ENCODE results near the gene UPK1A.

UPK1A gene

GRCh38 chr19:35716801-35717664 lies 50.7 kb downstream of the UPK1A start:
- H3K36me3 ChIP-seq (ENCODE audit: insufficient read depth, low read length): peaks cover 21% of the 10 kb centered on the region; the same call in 1 of the 2 replicates
- no peaks in the 10 kb centered on the region for H3K9me3 ChIP-seq (ENCODE audit: low read length)
- peaks cover 22% of the 10 kb centered on the region for H3K4me1 ChIP-seq (ENCODE audit: insufficient read depth, low read length, severe bottlenecking)
- peak overlapping the region; percentile 66 for H3K4me3 ChIP-seq (ENCODE audit: low read depth, low read length, poor library complexity, severe bottlenecking)
- H3K27ac ChIP-seq (ENCODE audit: low read depth, low read length, poor library complexity, severe bottlenecking): no peak overlapping the region
- no peaks in the 10 kb centered on the region for H3F3A ChIP-seq (ENCODE audit: insufficient read depth, low read length)
- H3K9me2 ChIP-seq (ENCODE audit: low read depth, low read length): no peaks in the 10 kb centered on the region
- H3K4me2 ChIP-seq (ENCODE audit: low read length): peak overlapping the region; percentile 73
- no peak for TF ChIP-seq EZH2 (IDR thresholded peaks at IDR 0.05; ENCODE audit: borderline replicate concordance, low read length)
- TF ChIP-seq CTCF (IDR thresholded peaks at IDR 0.05; ENCODE audit: low read length): peak; percentile 85
- peaks cover 3% of the 10 kb centered on the region; the same call in 1 of the 2 replicates for H3K27me3 ChIP-seq (ENCODE audit: insufficient read depth, low read length)
- no peak overlapping the region for H2AFZ ChIP-seq (ENCODE audit: low read length)
- H4K20me1 ChIP-seq (ENCODE audit: insufficient read depth, low read length): no peaks in the 10 kb centered on the region
- H3K9ac ChIP-seq (ENCODE audit: low read length): peak overlapping the region; percentile 61
- peaks cover 8% of the 10 kb centered on the region for H3K79me2 ChIP-seq (ENCODE audit: insufficient read depth, low read length)

GRCh38 chr19:35717665-35718344 lies 51.5 kb downstream of the UPK1A start, which contains the start of gene KMT2B:
Gene KMT2B (plus strand): TSS chr19:35718003. CDS start chr19:35718019, 16 bp downstream.
- Histone ChIP-seq H3K9me3 (ENCODE audit: low read length) (no peaks in the 10 kb centered on the region), H3K9ac (ENCODE audit: low read length) (peak within 1 kb of the TSS; percentile 83), H3K27ac (ENCODE audit: low read depth, low read length, poor library complexity, severe bottlenecking) (no peak within 1 kb of the TSS), H3K27me3 (ENCODE audit: insufficient read depth, low read length) (peaks cover 3% of the 10 kb centered on the region; the same call in 1 of the 2 replicates), H3K79me2 (ENCODE audit: insufficient read depth, low read length) (peaks cover 8% of the 10 kb centered on the region), H3K4me2 (ENCODE audit: low read length) (peak within 1 kb of the TSS; percentile 84), H3K4me3 (ENCODE audit: low read depth, low read length, poor library complexity, severe bottlenecking) (peak within 1 kb of the TSS; percentile 77), H3K4me1 (ENCODE audit: insufficient read depth, low read length, severe bottlenecking) (peaks cover 22% of the 10 kb centered on the region), H3K9me2 (ENCODE audit: low read depth, low read length) (no peaks in the 10 kb centered on the region), H3F3A (ENCODE audit: insufficient read depth, low read length) (no peaks in the 10 kb centered on the region), H4K20me1 (ENCODE audit: insufficient read depth, low read length) (no peaks in the 10 kb centered on the region), H3K36me3 (ENCODE audit: insufficient read depth, low read length) (peaks cover 28% of the 10 kb centered on the region), H2AFZ (ENCODE audit: low read length) (no peak within 1 kb of the TSS)
- TF ChIP-seq EZH2 (IDR thresholded peaks at IDR 0.05; ENCODE audit: borderline replicate concordance, low read length) (no peak), CTCF (IDR thresholded peaks at IDR 0.05; ENCODE audit: low read length) (no peak)

- no peaks in the 10 kb centered on the region for H3K9me3 ChIP-seq (ENCODE audit: low read length)
- peaks cover 35% of the 10 kb centered on the region for H3K36me3 ChIP-seq (ENCODE audit: insufficient read depth, low read length)
- H3K79me2 ChIP-seq (ENCODE audit: insufficient read depth, low read length): peaks cover 8% of the 10 kb centered on the region
- no peaks in the 10 kb centered on the region for H3F3A ChIP-seq (ENCODE audit: insufficient read depth, low read length)
- peak overlapping the region; percentile 83 for H3K9ac ChIP-seq (ENCODE audit: low read length)
- H3K4me2 ChIP-seq (ENCODE audit: low read length): peak overlapping the region; percentile 84
- H3K27ac ChIP-seq (ENCODE audit: low read depth, low read length, poor library complexity, severe bottlenecking): no peak overlapping the region
- H2AFZ ChIP-seq (ENCODE audit: low read length): no peak overlapping the region
- peaks cover 3% of the 10 kb centered on the region; the same call in 1 of the 2 replicates for H3K27me3 ChIP-seq (ENCODE audit: insufficient read depth, low read length)
- no peaks in the 10 kb centered on the region for H4K20me1 ChIP-seq (ENCODE audit: insufficient read depth, low read length)
- TF ChIP-seq EZH2 (IDR thresholded peaks at IDR 0.05; ENCODE audit: borderline replicate concordance, low read length): no peak
- no peak for TF ChIP-seq CTCF (IDR thresholded peaks at IDR 0.05; ENCODE audit: low read length)
- H3K9me2 ChIP-seq (ENCODE audit: low read depth, low read length): no peaks in the 10 kb centered on the region
- H3K4me1 ChIP-seq (ENCODE audit: insufficient read depth, low read length, severe bottlenecking): peaks cover 22% of the 10 kb centered on the region
- peak overlapping the region; percentile 77 for H3K4me3 ChIP-seq (ENCODE audit: low read depth, low read length, poor library complexity, severe bottlenecking)
These were observed 52.2 kb downstream of the UPK1A start for GRCh38 chr19:35718345-35719041.

Data from OCI-LY1 (cell line).